Thyroid gland (tissue), 4 donors: ENCODE results near the gene SNX13. TPM values are rescaled to one million over a fixed set of nuclear protein-coding genes. Genes with fewer than 3 reads are reported as not detected.

Source experiments
- DNase-seq, 2 donors: peaks; one replicate each; pipeline ENCODE4 v3.0.0-alpha.2; 2019
- H3K27ac ChIP-seq, 3 donors: fragments of 200-600 bp; sonication (generic); 1 replicate in 2 of 3; 2 replicates in 1 of 3; pipeline ENCODE4 v1.5.1; 2016 to 2019; ENCODE audit warnings: mild to moderate bottlenecking in 1 of 3, moderate library complexity in 1 of 3
- H3K27me3 ChIP-seq: fragments of 200-600 bp; sonication (generic); one replicate; pipeline ENCODE4 v1.5.1; 2019
- H3K36me3 ChIP-seq, 2 donors: fragments of 200-600 bp; sonication (generic); one replicate each; pipeline ENCODE4 v1.5.1; 2016 to 2019
- H3K4me1 ChIP-seq, 2 donors: fragments of 200-600 bp; sonication (generic); one replicate each; pipeline ENCODE4 v1.5.1; 2017 to 2019
- H3K4me3 ChIP-seq, 3 donors: fragments of 200-600 bp; sonication (generic); replicated peaks in 1 of 3; 1 replicate in 2 of 3; 2 replicates in 1 of 3; pipeline ENCODE4 v1.5.1; 2016; ENCODE audit warnings: mild to moderate bottlenecking in 1 of 3
- H3K9me3 ChIP-seq: fragments of 200-600 bp; sonication (generic); one replicate; pipeline ENCODE4 v1.5.1; 2017
- POLR2A ChIP-seq, 2 donors: fragments of 450-650 bp; IDR thresholded peaks; one replicate each; pipeline ENCODE4 v1.6.1; 2017; ENCODE audit warnings: antibody characterized with exemption in 2 of 2, mild to moderate bottlenecking in 2 of 2, moderate library complexity in 1 of 2
- WGBS, 2 donors: methylation state at CpG; one replicate each; pipeline ENCODE4 v1.1.5; 2017; 5-methylcytosine and 5-hydroxymethylcytosine counted together
- intact Hi-C: fragments of 100-400 bp; cut with DNase I; formaldehyde crosslinking; loops from one replicate; pipeline ENCODE4 v1.15.1; 2023
- total RNA-seq, 4 donors: library from RNA; depleted of rRNA; stranded (reverse); fragments of >200 nt; gene quantifications; one replicate each; pipeline ENCODE4 v1.2.3, GENCODE V29; 2016
- TF ChIP-seq, protein P1 (sequence below), 6 experiments: fragments of 200-600 bp in 3 of 6; fragments of 450-650 bp in 3 of 6; sonication (generic) in 3 of 6; IDR thresholded peaks; one replicate each; pipeline ENCODE4 v1.5.1; 2016 to 2019; ENCODE audit warnings: antibody characterized with exemption in 6 of 6, mild to moderate bottlenecking in 2 of 6, inconsistent platforms in 1 of 6, moderate library complexity in 1 of 6

SNX13 gene
- total RNA-seq, 4 donors from 2014 or later, result 102 to 242 (median 141) TPM

DNA sequence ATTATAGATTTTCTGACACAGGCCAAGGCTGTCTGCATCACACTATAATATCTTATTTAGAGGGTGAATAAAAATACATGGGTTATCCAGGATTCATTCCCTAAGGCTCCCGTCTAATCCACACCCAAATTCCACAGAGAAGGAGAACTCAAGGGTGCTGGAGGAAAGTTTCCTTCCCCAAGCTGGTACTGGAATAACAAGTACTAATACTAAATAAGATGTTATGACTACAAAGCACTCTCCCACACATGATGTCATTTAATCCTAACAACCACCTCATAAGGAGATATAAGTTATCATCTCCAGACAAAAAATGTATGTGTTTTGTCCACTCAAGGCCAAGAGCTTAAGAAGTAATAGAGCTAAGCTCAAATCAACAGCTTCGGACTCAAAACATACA, 53.0 kb downstream of the SNX13 start:
- no peak for TF ChIP-seq POLR2A (IDR thresholded peaks at IDR 0.05)
- TF ChIP-seq, protein P1, sequence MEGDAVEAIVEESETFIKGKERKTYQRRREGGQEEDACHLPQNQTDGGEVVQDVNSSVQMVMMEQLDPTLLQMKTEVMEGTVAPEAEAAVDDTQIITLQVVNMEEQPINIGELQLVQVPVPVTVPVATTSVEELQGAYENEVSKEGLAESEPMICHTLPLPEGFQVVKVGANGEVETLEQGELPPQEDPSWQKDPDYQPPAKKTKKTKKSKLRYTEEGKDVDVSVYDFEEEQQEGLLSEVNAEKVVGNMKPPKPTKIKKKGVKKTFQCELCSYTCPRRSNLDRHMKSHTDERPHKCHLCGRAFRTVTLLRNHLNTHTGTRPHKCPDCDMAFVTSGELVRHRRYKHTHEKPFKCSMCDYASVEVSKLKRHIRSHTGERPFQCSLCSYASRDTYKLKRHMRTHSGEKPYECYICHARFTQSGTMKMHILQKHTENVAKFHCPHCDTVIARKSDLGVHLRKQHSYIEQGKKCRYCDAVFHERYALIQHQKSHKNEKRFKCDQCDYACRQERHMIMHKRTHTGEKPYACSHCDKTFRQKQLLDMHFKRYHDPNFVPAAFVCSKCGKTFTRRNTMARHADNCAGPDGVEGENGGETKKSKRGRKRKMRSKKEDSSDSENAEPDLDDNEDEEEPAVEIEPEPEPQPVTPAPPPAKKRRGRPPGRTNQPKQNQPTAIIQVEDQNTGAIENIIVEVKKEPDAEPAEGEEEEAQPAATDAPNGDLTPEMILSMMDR (IDR thresholded peaks at IDR 0.05), result no peak
- Histone ChIP-seq H3K27ac (no peak overlapping the region), H3K27me3 (no peaks in the 10 kb centered on the region), H3K4me1 (no peaks in the 10 kb centered on the region), H3K9me3 (no peaks in the 10 kb centered on the region), H3K36me3 (peaks cover 3 to 5% of the 10 kb centered on the region in 2 donors), H3K4me3 (no peak overlapping the region)
- 97 to 99% methylated on average over 2 of the region's 2 CpGs for WGBS, 2 donors
- intact Hi-C loops, result no loop called here
- DNase-seq, result no peak

DNA sequence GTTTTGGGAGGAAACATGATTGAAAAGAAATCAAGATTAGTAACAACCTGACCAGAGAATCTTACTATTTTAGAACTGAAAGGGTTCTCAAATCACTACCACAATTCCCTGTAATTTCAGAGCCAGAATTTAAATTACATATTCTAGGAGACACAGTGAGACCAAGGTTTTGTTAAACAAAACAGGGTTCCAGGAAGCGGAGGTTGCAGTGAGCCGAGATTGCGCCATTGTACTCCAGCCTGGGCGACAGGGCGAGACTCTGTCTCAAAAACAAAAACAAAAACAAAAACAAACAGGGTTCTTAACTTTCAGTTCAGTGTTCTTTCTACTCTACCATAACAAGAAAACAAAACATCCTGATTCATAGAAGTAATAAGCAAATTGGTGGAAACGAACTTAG, 57.6 kb downstream of the SNX13 start:
- TF ChIP-seq POLR2A (IDR thresholded peaks at IDR 0.05), result no peak
- TF ChIP-seq, protein P1 (IDR thresholded peaks at IDR 0.05), result no peak
- intact Hi-C loops, result no loop called here
- 93 to 94% methylated on average over 6 of the region's 6 CpGs for WGBS, 2 donors
- Histone ChIP-seq H3K4me3 (no peak overlapping the region), H3K4me1 (no peaks in the 10 kb centered on the region), H3K27ac (no peak overlapping the region), H3K27me3 (no peaks in the 10 kb centered on the region), H3K9me3 (no peaks in the 10 kb centered on the region), H3K36me3 (peaks cover 3 to 6% of the 10 kb centered on the region in 2 donors)
- DNase-seq, result no peak

DNA sequence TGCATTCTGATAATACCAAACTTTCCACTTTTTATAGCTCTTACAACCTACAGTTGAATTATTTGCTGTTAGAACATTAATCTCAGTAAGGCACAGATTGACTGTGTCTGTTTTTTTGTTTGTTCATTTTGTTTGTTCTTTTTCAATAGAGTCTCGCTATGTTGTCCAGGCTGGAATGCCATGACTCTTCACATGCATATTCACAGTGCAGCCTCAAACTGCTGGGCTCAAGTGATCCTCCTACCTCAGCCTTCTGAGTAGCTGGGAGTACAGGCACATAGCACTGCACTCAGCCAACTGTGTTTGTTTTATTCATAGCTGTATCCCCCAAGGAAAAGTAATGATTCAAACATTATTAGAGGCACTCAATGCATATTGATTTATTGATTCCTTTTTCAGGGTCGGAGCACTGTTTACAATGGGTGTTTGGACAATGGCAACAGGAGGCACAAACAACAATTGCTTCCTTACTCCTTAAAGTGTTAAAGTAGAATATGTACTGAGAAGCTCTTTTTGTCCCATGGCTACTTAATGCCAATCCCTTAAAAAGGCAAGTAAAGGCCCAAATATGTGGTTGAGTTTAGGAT, 61.1 kb downstream of the SNX13 start:
- Histone ChIP-seq H3K9me3 (no peaks in the 10 kb centered on the region), H3K27me3 (no peaks in the 10 kb centered on the region), H3K4me3 (no peak overlapping the region), H3K36me3 (peaks cover 7 to 12% of the 10 kb centered on the region in 2 donors), H3K4me1 (no peaks in the 10 kb centered on the region), H3K27ac (no peak overlapping the region)
- WGBS, 2 donors, result 95% methylated on average over 2 of the region's 2 CpGs
- intact Hi-C loops, result no loop called here
- no peak for DNase-seq
- TF ChIP-seq, protein P1 (IDR thresholded peaks at IDR 0.05), result no peak
- TF ChIP-seq POLR2A (IDR thresholded peaks at IDR 0.05), result no peak

DNA sequence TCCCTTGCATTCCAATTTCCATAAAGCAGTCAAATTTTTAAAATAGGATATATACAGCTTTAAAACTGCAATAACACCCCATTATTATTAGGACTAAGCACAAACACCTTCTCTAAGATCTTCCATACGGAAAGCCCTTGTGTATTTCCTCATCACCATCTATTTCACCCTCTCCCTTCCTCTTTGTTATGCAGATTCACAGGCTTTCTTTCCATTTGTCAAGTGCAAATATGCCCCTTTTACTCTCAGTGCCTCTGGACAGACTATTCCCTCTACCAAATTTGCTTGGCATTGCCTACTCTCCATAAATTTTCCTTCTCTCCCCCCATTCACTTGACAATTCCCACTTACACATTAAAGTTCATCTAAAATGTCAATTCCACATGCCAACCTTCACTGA, 61.7 kb downstream of the SNX13 start:
- intact Hi-C loops, result no loop called here
- H3K4me3 ChIP-seq, result no peak overlapping the region
- no peaks in the 10 kb centered on the region for H3K9me3 ChIP-seq
- no peak overlapping the region for H3K27ac ChIP-seq
- no peaks in the 10 kb centered on the region for H3K27me3 ChIP-seq
- DNase-seq, result no peak
- H3K4me1 ChIP-seq, result no peaks in the 10 kb centered on the region
- TF ChIP-seq, protein P1 (IDR thresholded peaks at IDR 0.05), result no peak
- TF ChIP-seq POLR2A (IDR thresholded peaks at IDR 0.05), result no peak
- 91 to 94% methylated on average over 1 of the region's 1 CpG for WGBS, 2 donors
- H3K36me3 ChIP-seq, result peaks cover 7 to 12% of the 10 kb centered on the region in 2 donors

DNA sequence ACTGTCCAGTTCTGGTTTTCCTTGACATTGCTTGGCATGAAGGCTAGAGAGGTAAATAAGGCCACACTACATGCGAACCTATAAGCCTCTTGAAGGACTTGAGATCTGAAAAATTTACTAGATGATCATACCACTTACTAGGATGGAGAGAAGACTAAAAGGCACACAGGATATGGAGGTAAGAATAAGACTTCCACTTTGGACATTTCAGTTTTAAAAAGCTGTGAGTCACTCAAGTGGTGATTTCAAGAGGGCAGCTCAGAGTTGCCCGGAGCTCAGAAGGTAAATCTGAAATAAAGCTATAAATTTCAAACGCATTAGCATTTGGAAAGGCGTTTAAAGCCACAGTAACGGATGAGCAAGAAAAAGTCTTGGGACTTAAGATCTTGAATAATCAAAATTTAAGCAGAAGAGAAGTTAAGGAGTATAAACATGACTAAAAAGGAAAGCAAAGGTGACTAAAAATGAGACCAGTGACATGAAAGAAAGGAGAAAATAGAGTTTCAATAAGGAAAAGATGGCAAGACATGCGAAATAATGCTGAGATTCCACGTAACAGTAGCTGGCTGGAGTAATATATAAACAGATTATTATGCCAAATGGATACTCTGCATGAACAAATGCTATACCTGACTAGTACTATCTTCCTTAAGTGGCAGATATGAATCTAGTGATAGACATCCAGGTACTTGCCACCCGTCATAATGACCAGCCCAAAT, 68.3 kb downstream of the SNX13 start:
- Histone ChIP-seq H3K4me1 (no peaks in the 10 kb centered on the region), H3K27ac (no peak overlapping the region), H3K4me3 (no peak overlapping the region), H3K27me3 (no peaks in the 10 kb centered on the region), H3K36me3 (peaks cover 11 to 18% of the 10 kb centered on the region in 2 donors), H3K9me3 (no peaks in the 10 kb centered on the region)
- DNase-seq, result no peak
- TF ChIP-seq, protein P1 (IDR thresholded peaks at IDR 0.05), result no peak
- TF ChIP-seq POLR2A (IDR thresholded peaks at IDR 0.05), result no peak
- 78 to 81% methylated on average over 8 of the region's 8 CpGs for WGBS, 2 donors
- intact Hi-C loops, result no loop called here
